NCI-H460 (cell line): Measurements from ENCODE around the gene TAPBP. TPM values are rescaled to one million over a fixed set of nuclear protein-coding genes. Genes with fewer than 3 reads are reported as not detected.

Source experiments
- DNase-seq: peaks from one replicate; pipeline ENCODE4 v3.0.0-alpha.2; 2016; ENCODE audit warnings: low read depth; ENCODE audit errors: extremely low read depth
- total RNA-seq: library from RNA; depleted of rRNA; stranded (reverse); fragments of >200 nt; shearing (Covaris generic); gene quantifications from 2 replicates; pipeline ENCODE4 v1.2.3, GENCODE V29; 2014

Gene TAPBP
- total RNA-seq, 1 experiment from 2014 or later = 45.3 TPM

GRCh38 chr6:33320315-33321181 is 6.7 kb upstream of the TAPBP start:
- no peak for DNase-seq

DNA sequence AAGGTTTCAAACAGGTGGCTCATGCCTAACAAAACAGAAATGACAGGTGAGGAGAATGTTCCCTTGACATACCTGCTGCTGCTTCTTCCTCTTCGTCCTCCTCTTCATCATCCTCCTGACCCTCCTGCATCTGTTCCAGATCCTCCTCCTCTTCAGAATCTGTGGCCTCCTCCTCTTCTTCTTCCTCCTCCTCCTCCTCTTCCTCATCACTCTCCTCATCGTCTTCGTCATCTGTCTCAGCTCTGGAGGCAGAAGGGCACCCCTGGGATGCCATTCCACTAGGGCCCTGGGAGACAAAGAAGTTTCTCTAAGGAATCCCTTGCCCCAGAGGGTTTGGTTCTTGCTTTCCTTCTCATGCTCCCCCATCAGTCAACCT is 6.0 kb upstream of the TAPBP start:
- no peak for DNase-seq

DNA sequence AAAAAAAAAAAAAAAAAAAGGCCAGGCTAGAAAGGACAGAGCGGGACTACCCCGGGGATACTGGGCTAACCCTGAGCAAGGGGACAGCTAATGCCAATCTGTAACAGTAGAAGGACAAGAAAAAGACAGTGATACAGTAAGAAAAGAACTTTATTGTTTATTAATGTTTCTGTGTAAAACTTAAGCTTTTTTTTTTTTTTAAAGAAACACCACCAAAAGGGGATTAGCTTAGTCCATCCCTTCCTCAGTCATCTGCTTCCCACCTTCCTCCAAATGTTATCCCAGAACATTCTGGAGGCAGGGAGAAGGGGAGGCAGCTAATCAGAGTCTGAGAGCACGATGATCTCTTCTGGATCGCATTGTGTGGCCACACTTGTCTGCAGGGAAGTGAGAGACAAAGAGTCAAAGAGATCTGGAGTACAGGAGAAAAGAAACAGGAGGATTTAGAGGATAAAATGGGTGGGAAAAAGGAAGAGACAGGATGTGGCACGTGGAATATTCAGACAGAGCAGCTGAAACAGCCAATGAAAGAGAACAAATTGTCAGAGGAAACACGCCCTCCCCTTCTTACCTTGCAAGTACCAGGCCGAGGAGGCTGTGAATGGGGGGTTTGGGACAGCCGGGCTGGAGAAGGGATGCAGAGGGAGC is 4.7 kb upstream of the TAPBP start:
- no peak for DNase-seq

GRCh38 chr6:33317669-33318425 is 4.0 kb upstream of the TAPBP start, which contains the start of gene ZBTB22:
TSS of gene ZBTB22 (minus strand) at chr6:33317744. CDS start at chr6:33316916, 828 bp downstream.
- peak; percentile 97 for DNase-seq

- no peak for DNase-seq
These were observed 3.5 kb upstream of the TAPBP start for GRCh38 chr6:33317419-33317668.

- DNase-seq = no peak
These were observed 2.9 kb upstream of the TAPBP start for GRCh38 chr6:33316603-33317418.

DNA sequence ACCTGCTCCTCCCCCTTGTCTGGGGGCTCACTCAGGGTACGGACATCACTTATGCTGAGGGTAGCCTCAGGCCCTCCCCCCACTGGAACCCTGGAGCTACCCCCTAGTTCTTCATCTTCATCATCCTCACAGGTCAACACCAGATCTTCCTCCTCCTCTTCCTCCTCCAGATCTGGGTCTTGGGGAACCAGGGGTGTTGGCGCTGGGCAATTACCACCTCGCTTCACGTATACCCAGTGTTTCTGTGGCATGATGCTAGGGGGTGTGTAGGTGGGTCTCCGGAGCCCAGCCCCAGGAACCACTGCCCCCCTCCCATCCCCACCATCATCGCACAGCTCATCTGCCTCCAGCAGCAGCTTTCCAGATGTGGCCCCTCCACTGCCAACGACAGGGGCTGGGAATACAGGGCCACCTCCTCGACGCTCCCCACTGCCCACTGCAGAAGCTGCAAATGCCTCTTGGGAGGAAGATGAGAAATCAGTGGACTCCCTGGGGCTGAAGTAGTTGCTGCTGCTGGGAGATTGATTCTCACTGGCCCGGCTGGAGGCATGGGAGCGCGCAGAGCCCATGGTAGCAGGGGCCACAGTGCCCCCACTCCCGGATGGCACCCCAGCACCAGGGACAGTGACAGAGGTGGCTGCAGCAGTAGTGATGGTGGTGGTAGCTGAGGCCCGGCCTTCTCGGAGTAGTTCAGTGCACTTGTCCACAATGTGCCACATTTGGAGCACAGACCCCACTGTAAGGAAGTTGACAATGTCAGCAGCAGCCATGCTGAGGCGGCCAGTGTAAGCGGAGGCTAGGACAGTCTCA is 2.1 kb upstream of the TAPBP start:
- no peak for DNase-seq

GRCh38 chr6:33314943-33315792 is 1.3 kb upstream of the TAPBP start:
- DNase-seq = no peak

- DNase-seq = no peak
These were observed 651 bp upstream of the TAPBP start for GRCh38 chr6:33314515-33314942.

DNA sequence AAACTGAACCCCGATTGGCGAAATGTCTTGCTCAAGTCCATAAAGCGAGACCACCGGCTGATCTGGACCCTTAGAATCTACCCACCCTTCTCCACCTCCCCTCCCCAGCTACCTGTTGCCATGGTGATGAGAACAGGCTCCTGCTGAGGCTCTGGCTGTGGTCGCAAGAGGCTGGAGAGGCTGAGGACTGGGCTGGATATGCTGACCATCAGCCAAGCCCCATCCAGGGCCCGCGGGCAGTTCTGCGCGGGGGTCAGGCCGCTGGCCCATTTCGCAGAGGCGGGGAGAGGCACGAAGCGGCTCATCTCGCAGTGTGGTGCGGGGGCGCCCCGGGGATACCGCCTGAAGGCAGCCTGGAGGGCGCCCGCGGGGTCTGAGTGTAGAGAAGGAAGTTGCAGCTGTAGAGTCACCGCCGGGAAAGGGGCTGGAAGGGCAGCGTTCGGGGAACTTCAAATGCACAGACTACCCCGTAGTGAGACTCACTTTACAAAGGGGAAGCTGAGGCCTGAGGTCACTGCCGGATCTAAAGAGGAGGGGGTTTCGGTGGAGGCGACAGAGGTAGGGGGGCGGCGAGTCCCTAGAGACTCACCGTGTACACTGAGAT is 671 bp downstream of the TAPBP start:
- no peak for DNase-seq

DNA sequence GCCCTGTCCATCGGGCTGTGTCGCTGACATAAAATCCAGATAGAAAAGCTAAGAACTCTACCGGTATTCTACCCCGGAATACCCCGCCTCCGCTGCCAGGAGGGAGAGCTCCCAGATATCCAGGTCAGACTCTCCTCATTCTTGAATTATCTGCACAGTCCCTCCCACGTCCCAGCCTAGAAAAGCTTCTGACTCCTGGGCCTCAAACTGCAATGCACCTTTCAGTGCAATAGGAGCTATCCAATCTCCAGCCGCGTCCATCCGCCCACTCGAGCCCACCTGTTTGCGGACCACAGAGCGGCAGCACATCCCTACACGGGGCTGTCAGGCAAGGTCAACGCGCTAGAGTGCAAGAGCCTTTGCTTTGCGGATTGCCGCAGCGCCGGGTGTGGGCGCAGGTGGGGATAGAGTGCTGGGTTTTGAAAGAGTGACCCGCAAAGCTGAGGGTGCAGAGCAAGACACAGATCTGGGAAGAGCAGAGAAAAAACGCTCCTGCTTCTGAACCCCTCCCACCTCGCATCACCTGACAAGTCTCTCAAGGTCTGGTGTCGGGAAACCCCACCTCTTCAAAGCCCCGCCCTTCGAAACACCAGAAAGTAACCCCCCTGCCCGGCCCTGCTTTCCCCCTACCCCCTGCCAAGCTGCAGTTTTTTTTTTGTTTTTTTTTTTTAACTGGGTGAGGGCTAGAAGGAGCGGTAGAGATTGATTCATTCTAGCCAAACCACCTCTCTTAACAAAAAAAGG is 1.3 kb downstream of the TAPBP start:
- DNase-seq = no peak

DNA sequence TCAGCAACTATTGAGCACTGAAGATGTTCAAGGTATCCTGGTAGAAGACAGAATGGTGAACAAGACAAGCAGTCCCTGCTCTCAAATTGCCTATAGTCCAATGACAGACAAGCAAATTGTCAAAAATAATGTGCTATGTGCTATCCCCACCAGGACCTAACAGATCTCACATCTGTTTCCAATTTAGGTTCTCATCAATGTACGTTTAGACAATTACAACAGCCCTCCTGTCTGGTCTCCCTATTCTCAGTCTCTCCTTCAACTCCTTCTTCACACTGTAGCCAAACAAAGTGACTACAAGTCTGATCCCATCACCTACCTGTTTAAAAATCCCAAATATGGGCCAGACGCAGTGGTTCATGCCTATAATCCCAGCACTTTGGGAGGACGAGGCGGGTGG is 7.5 kb downstream of the TAPBP start:
- no peak for DNase-seq

GRCh38 chr6:33305052-33305451 is 8.8 kb downstream of the TAPBP start:
- no peak for DNase-seq

- no peak for DNase-seq
These were observed 9.7 kb downstream of the TAPBP start for GRCh38 chr6:33304216-33304615.

DNA sequence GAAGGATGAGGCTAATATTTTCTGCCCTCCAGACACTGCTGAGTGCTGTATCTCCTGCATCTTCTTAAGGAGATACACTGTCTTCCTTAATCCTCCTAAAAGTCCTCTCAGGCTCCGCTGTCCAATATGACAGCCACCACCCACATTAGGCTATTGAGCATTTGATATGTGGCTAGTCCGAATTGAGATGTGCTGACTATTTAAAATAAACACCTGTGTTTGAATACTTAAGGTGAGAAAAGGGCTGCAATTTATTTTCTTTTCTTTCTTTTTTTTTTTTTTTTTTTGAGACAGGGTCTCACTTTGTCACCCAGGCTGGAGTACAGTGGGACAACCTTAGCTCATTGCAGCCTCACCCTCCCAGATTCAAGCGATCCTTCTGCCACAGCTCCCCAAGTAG is 12.0 kb downstream of the TAPBP start:
- no peak for DNase-seq

DNA sequence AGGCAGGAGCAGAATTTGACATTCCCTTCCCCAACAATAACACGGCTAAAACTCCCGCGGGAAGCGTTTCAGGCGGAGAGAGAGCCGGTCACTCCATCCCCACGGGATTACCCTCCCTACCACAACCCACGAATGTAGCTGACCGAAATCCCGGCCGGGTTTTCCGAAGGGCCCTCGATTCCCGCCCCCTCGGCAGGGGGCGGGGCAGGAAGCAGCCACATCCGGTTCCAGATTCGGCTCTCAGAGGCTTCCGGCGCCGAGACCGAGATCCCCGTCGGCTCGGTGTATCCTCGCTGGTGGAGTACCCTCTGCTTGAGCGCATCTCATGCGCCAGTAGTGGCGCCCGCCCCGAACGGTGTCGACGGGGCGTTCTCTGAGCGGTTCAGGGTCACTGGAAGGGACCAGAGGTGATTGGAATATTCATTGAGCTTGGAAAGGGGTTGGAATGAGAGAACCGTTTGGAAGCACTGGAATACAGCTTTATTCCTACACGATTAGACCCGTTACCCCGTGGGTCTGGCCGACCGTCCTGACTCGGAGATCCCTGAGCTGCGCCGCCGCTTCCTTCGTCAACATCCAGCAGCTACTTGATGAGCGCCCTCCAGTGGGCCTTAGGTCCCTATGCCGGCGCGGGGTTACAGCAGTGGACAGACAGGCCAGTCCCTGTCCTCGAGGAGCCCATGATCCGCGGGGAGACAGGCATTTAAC is 14.5 kb downstream of the TAPBP start:
- peak; percentile 79 for DNase-seq

DNA sequence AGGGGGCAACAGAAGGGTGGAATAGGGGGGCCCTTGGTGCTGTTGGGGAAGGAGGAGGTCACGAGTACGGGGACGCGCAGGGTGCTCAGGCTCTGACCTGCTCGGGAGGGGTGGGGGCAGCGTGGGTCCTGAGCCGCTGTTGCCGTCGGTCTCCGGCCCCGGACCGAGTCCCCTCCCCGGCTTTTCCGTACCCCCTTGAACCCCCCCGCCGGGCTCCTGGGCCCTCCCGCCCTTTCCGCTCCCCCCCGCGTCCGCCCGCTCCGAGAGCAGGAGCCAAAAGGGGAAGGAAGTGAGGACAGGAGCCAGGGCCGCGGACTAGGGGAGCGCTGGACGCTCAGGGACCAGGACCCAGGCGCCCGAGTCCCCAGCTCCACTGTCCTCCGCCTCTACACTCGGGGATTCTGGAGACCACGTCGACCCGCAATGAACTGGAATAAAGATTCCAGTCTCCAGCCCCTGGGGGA is 15.1 kb downstream of the TAPBP start, which contains the start of gene RGL2:
Gene RGL2, minus strand, starts transcription at position 170 of the 464 bp plus-strand sequence. CDS start 332 bp downstream, outside the sequence.
- DNase-seq = no peak
